Measurements from ENCODE around the gene NMRAL1. TPM values are rescaled to one million over a fixed set of nuclear protein-coding genes. Genes with fewer than 3 reads are reported as not detected.

NMRAL1 gene
- polyA plus RNA-seq, 1 of the 3 experiments (the other 2 are of a cell fraction), result 99.9 TPM

DNA sequence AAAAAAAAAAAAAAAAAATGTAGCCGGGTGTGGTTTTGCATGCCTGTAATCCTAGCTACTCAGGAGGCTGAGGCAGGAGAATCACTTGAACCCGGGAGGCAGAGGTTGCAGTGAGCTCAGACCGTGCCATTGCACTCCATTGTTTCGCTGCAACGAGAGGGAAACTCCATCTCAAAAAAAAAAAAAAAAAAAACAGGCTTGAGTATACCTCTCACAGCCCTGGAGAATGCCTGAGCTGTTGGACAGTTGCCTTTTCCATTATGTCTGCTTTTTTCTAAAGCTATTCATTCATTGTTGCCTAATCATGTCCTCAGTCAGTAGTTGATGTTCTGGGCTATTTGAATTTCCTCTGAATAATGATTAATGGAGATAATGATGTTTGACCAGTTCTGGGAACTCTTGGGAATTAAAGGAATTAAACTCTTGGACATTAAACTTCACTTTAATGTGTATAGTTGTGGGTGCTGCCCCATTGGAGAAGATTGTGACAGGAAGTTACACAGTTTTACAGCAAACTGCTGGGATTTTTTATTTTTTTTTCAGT is 13.6 kb upstream of the NMRAL1 start:
- Histone ChIP-seq H3K4me1 (ENCODE audit: control insufficient read depth in 1 of 2, insufficient read depth in 2 of 2, low read depth in 1 of 2, low read length in 1 of 2) (peaks cover 0 to 24% of the 10 kb centered on the region in 2 experiments; a peak in 2 of 4 replicates), H4K20me1 (ENCODE audit: insufficient read depth) (no peaks in the 10 kb centered on the region), H3K79me2 (ENCODE audit: insufficient read depth) (peaks cover 73% of the 10 kb centered on the region), H3K27me3 (ENCODE audit: insufficient read depth) (no peaks in the 10 kb centered on the region), H3K9me3 (no peaks in the 10 kb centered on the region), H3K9me2 (no peaks in the 10 kb centered on the region), H3F3A (replicated peaks; ENCODE audit: insufficient read depth) (peaks cover 34% of the 10 kb centered on the region), H3K4me2 (no peak overlapping the region), H3K36me3 (replicated peaks in 1 of 2; ENCODE audit: control insufficient read depth in 1 of 2, insufficient read depth in 2 of 2, low read length in 1 of 2) (peaks cover 4 to 7% of the 10 kb centered on the region in 2 experiments), H3K27ac (ENCODE audit: low read depth in 2 of 2, low read length in 1 of 2) (peak overlapping the region in 1 of 2 experiments; percentile 79; a peak in 2 of 4 replicates), H3K4me3 (ENCODE audit: low read depth in 2 of 2, low read length in 1 of 2) (no peak overlapping the region), H2AFZ (ENCODE audit: low read depth) (no peak overlapping the region), H3K9ac (peak overlapping the region; percentile 8; the same call in 1 of the 2 replicates)
- TF ChIP-seq TCF12 (IDR thresholded peaks at IDR 0.05), result no peak
- no peak for TF ChIP-seq NRF1 (IDR thresholded peaks at IDR 0.05; ENCODE audit: low read depth, low read length)
- TF ChIP-seq GABPA (IDR thresholded peaks at IDR 0.05; ENCODE audit: low read depth), result no peak
- TF ChIP-seq POLR2AphosphoS5 (IDR thresholded peaks at IDR 0.05; ENCODE audit: low read depth, low read length), result no peak
- no peak for TF ChIP-seq CTCF (IDR thresholded peaks at IDR 0.05)
- no peak for TF ChIP-seq NFIC (IDR thresholded peaks at IDR 0.05; ENCODE audit: borderline replicate concordance)
- TF ChIP-seq, protein P1, sequence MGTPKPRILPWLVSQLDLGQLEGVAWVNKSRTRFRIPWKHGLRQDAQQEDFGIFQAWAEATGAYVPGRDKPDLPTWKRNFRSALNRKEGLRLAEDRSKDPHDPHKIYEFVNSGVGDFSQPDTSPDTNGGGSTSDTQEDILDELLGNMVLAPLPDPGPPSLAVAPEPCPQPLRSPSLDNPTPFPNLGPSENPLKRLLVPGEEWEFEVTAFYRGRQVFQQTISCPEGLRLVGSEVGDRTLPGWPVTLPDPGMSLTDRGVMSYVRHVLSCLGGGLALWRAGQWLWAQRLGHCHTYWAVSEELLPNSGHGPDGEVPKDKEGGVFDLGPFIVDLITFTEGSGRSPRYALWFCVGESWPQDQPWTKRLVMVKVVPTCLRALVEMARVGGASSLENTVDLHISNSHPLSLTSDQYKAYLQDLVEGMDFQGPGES (IDR thresholded peaks at IDR 0.05; ENCODE audit: low read depth, low read length), result no peak
- no peak for TF ChIP-seq RFX5 (IDR thresholded peaks at IDR 0.05; ENCODE audit: low read length)
- TF ChIP-seq JUND (IDR thresholded peaks at IDR 0.05), result no peak
- TF ChIP-seq, protein P2, sequence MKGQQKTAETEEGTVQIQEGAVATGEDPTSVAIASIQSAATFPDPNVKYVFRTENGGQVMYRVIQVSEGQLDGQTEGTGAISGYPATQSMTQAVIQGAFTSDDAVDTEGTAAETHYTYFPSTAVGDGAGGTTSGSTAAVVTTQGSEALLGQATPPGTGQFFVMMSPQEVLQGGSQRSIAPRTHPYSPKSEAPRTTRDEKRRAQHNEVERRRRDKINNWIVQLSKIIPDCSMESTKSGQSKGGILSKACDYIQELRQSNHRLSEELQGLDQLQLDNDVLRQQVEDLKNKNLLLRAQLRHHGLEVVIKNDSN (IDR thresholded peaks at IDR 0.05; ENCODE audit: borderline replicate concordance, low read depth), result no peak
- no peak for TF ChIP-seq GATA2 (CRISPR knock-in tag; IDR thresholded peaks at IDR 0.05)
- TF ChIP-seq SMC3 (IDR thresholded peaks at IDR 0.05; ENCODE audit: low read depth, low read length), result no peak
- TF ChIP-seq, protein P3, sequence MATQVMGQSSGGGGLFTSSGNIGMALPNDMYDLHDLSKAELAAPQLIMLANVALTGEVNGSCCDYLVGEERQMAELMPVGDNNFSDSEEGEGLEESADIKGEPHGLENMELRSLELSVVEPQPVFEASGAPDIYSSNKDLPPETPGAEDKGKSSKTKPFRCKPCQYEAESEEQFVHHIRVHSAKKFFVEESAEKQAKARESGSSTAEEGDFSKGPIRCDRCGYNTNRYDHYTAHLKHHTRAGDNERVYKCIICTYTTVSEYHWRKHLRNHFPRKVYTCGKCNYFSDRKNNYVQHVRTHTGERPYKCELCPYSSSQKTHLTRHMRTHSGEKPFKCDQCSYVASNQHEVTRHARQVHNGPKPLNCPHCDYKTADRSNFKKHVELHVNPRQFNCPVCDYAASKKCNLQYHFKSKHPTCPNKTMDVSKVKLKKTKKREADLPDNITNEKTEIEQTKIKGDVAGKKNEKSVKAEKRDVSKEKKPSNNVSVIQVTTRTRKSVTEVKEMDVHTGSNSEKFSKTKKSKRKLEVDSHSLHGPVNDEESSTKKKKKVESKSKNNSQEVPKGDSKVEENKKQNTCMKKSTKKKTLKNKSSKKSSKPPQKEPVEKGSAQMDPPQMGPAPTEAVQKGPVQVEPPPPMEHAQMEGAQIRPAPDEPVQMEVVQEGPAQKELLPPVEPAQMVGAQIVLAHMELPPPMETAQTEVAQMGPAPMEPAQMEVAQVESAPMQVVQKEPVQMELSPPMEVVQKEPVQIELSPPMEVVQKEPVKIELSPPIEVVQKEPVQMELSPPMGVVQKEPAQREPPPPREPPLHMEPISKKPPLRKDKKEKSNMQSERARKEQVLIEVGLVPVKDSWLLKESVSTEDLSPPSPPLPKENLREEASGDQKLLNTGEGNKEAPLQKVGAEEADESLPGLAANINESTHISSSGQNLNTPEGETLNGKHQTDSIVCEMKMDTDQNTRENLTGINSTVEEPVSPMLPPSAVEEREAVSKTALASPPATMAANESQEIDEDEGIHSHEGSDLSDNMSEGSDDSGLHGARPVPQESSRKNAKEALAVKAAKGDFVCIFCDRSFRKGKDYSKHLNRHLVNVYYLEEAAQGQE (IDR thresholded peaks at IDR 0.05; ENCODE audit: low read depth, low read length), result no peak
- TF ChIP-seq FOXM1 (IDR thresholded peaks at IDR 0.05; ENCODE audit: low read depth), result no peak
- TF ChIP-seq, protein P4, sequence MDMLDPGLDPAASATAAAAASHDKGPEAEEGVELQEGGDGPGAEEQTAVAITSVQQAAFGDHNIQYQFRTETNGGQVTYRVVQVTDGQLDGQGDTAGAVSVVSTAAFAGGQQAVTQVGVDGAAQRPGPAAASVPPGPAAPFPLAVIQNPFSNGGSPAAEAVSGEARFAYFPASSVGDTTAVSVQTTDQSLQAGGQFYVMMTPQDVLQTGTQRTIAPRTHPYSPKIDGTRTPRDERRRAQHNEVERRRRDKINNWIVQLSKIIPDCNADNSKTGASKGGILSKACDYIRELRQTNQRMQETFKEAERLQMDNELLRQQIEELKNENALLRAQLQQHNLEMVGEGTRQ (IDR thresholded peaks at IDR 0.05; ENCODE audit: borderline replicate concordance, low read depth, low read length), result no peak
- TF ChIP-seq RXRA (IDR thresholded peaks at IDR 0.05; ENCODE audit: borderline replicate concordance, low read depth), result no peak
- TF ChIP-seq ELF1 (IDR thresholded peaks at IDR 0.05), result no peak
- TF ChIP-seq EP300 (IDR thresholded peaks at IDR 0.05; ENCODE audit: borderline replicate concordance in 1 of 2, low read depth in 1 of 2, low read length in 1 of 2), result no peak
- ChIA-PET POLR2A (no interaction called here), CTCF (interaction anchor here (0.9 to 4.2 kb wide), 2 partner anchors 10 to 18 kb away, joined by 5 to 22 read pairs; no protein-coding TSS in a partner anchor)
- DNase-seq, result no peak
- 82% methylated on average over 5 of the region's 5 CpGs for WGBS (ENCODE audit: low lambda C conversion rate)
